ENCODE measurements around the gene SP100. TPM values are rescaled to one million over a fixed set of nuclear protein-coding genes. Genes with fewer than 3 reads are reported as not detected.
A peak's percentile ranks its signal among the peaks of the same experiment; 100 is the strongest.

Gene SP100
- total RNA-seq, 3 donors from 2014 or later: 50.7 to 69.7 (median 54.9) TPM

DNA sequence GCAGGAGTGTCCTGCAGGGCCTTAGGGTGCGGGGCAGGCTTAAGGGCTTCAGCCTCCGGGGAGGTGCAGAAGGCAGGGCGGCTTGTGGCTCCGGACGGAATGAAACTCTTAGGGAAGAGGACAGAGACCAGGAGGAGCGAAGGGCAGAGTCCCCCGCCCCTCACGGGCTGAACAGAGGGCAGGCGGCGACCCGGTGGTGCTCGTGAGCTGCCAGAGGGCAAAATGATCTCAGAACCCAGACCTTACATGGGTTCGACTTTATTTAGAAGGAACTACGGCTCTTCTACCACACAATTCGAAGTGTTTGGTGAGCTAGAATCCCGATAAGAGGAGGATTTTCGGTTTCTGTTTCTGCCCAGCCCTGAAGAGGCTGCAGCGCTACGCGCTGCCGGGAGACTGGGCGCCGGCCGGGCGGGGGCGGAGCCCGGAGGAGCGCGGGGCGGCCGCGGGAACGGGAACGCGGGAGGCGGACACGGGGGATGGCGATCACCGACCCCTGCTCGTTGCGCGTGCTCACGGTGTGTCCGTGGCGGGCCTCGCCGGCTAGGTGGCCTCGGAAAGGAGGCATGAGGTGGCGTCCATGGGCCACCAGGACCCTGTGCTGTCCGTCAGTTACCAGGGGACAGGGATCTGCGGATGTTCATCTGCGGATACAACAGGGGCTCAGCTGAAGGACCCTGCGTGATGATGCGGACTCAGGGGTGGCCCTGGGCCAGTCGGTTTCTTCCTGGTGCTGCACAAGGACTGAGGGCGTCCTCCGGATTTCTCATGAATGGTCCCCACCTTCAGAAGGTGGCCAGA lies 4.2 kb upstream of the SP100 start:
- peaks cover 72% of the 10 kb centered on the region for H3K4me1 Mint-ChIP-seq (ENCODE audit: low read depth)
- no peaks in the 10 kb centered on the region for H3K27me3 Mint-ChIP-seq (ENCODE audit: low read depth)
- DNase-seq (peak; percentile 39), ATAC-seq (peak; percentile 77 to 80)
- peaks cover 7% of the 10 kb centered on the region for H3K36me3 Mint-ChIP-seq (ENCODE audit: insufficient read depth)
- H3K4me3 Mint-ChIP-seq: peak overlapping the region; percentile 96
- no peaks in the 10 kb centered on the region for H3K9me3 Mint-ChIP-seq

GRCh38 chr2:230412371-230412711 lies 3.7 kb upstream of the SP100 start:
- DNase-seq (no peak), ATAC-seq (no peak)
- Mint-ChIP-seq H3K36me3 (ENCODE audit: insufficient read depth) (peaks cover 3% of the 10 kb centered on the region), H3K9me3 (no peaks in the 10 kb centered on the region), H3K27me3 (ENCODE audit: low read depth) (no peaks in the 10 kb centered on the region), H3K4me3 (peak overlapping the region; percentile 96), H3K4me1 (ENCODE audit: low read depth) (peaks cover 72% of the 10 kb centered on the region)

DNA sequence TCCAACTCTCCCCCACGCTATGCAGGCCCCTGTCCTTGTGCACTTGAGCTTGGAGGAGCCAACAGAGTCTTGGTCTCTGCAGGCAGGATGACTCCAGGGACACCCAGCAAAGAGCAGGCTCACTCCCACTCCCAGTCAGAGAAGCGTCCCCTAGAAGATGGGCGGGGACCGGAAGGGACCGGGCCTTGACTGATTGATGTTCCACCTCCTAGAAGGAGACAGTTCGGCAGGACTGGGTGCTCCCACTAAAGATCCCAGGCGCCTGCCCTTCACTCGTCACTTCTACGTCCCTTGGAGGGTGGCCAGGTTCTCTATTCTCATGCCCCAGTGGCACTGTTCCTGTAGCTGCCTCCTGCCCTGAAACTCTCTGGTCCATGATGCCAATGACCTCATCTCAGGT lies 3.2 kb upstream of the SP100 start:
- Mint-ChIP-seq H3K4me1 (ENCODE audit: low read depth) (peaks cover 72% of the 10 kb centered on the region), H3K9me3 (no peaks in the 10 kb centered on the region), H3K36me3 (ENCODE audit: insufficient read depth) (peaks cover 3% of the 10 kb centered on the region), H3K27me3 (ENCODE audit: low read depth) (no peaks in the 10 kb centered on the region), H3K4me3 (peak overlapping the region; percentile 96)
- ATAC-seq (no peak), DNase-seq (no peak)

DNA sequence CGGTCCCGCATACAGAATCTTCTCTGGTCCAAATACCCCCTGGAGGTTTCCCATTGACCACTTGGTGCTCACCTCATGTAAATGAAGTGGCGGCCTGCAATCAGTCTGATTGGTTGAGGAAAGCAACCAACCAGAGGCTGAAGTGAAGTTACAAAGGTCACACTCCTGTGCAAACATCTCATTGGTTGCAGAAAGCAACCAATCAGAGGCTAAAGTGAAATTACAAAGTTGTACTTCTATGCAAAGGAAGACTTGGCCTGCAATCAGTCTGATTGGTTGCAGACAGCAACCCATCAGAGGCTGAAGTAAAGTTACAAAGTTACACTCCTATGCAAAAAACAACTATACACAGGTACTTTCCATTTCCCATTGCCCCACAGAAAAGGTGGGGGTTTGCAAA lies 2.5 kb upstream of the SP100 start:
- H3K9me3 Mint-ChIP-seq: no peaks in the 10 kb centered on the region
- no peak overlapping the region for H3K4me3 Mint-ChIP-seq
- DNase-seq (no peak), ATAC-seq (no peak)
- H3K36me3 Mint-ChIP-seq (ENCODE audit: insufficient read depth): peaks cover 6% of the 10 kb centered on the region
- peaks cover 71% of the 10 kb centered on the region for H3K4me1 Mint-ChIP-seq (ENCODE audit: low read depth)
- no peaks in the 10 kb centered on the region for H3K27me3 Mint-ChIP-seq (ENCODE audit: low read depth)

GRCh38 chr2:230414302-230414701 lies 1.7 kb upstream of the SP100 start:
- H3K36me3 Mint-ChIP-seq (ENCODE audit: insufficient read depth): peaks cover 13% of the 10 kb centered on the region
- ATAC-seq (no peak), DNase-seq (no peak)
- H3K9me3 Mint-ChIP-seq: no peaks in the 10 kb centered on the region
- H3K4me3 Mint-ChIP-seq: peak overlapping the region; percentile 50
- H3K27me3 Mint-ChIP-seq (ENCODE audit: low read depth): no peaks in the 10 kb centered on the region
- peaks cover 71% of the 10 kb centered on the region for H3K4me1 Mint-ChIP-seq (ENCODE audit: low read depth)

DNA sequence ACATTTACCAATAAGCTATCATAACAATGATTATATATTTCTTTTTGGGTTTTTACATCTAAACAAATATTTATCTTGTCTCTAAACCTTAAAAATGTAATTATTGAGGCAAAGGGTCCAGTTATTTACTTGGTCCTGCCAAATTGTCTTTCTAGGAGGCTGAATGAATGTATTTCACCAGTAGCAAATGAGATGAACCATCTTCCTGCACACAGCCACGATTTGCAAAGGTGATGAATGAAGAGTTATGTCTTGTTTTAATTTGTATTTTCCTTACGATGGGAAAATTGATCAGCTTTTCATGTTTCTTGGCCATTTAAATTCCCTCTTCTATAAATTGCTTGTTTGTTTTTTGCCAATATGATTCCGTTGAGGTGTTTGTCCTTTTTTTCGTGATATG lies 1.4 kb downstream of the SP100 start:
- Mint-ChIP-seq H3K27me3 (ENCODE audit: low read depth) (no peaks in the 10 kb centered on the region), H3K9me3 (no peaks in the 10 kb centered on the region), H3K4me3 (peak overlapping the region; percentile 93), H3K4me1 (ENCODE audit: low read depth) (peaks cover 76% of the 10 kb centered on the region), H3K36me3 (ENCODE audit: insufficient read depth) (peaks cover 33% of the 10 kb centered on the region)
- DNase-seq (no peak), ATAC-seq (no peak)

DNA sequence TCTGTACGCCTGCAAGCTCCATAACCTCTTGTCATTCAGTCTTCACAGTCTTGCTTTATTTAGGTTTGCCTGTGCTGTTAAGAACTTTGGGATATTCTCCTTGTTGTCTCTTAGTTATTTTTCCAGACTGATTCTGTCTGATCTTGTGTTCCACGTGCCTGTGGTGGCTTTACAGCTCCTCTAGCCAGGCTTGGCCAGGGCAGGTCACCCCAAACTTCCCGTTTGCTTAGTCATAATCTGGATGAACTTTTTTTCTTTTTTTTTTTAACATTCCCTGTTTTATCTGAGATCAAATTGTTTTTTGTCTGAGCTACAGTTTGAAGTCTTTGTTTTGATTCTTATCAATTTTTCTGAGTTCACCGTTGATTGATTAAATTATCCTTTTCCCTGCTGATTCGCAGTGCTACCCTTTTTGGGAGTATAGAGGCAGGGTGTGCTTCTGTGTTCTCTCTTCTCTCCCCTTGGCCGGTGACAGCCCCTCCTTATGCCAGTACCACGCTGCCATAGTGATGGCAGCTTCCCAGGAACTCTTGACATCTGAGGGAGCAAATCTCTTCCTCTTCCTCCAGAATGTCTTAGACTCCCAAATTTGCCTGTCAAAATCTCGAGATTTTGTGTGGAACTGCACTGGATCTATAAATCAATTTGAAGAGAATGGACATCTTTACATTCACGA lies 2.5 kb downstream of the SP100 start:
- ATAC-seq (no peak), DNase-seq (no peak)
- Mint-ChIP-seq H3K4me1 (ENCODE audit: low read depth) (peaks cover 75% of the 10 kb centered on the region), H3K9me3 (no peaks in the 10 kb centered on the region), H3K4me3 (peak overlapping the region; percentile 93), H3K27me3 (ENCODE audit: low read depth) (no peaks in the 10 kb centered on the region), H3K36me3 (ENCODE audit: insufficient read depth) (peaks cover 38% of the 10 kb centered on the region)

DNA sequence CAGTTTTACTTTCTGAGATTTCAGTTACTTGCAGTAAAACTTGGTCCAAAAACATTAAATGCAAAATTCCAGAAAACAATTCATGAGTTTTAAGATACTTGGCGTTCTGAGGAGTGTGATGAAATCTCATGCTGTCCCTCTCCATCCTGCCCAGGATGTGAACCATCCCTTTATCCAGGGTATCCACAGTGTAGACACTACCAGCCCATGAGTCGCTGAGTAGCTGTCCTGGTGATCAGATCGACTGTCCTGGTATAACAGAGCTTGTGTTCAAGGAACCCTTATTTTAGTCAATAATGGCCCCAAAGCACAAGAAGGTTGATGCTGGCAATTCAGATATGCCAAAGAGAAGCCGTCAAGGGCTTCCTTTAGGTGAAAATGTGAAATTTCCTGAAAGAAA lies 3.2 kb downstream of the SP100 start:
- H3K36me3 Mint-ChIP-seq (ENCODE audit: insufficient read depth): peaks cover 45% of the 10 kb centered on the region
- H3K4me3 Mint-ChIP-seq: peak overlapping the region; percentile 93
- no peaks in the 10 kb centered on the region for H3K27me3 Mint-ChIP-seq (ENCODE audit: low read depth)
- DNase-seq: no peak
- no peak for ATAC-seq
- no peaks in the 10 kb centered on the region for H3K9me3 Mint-ChIP-seq
- peaks cover 75% of the 10 kb centered on the region for H3K4me1 Mint-ChIP-seq (ENCODE audit: low read depth)

DNA sequence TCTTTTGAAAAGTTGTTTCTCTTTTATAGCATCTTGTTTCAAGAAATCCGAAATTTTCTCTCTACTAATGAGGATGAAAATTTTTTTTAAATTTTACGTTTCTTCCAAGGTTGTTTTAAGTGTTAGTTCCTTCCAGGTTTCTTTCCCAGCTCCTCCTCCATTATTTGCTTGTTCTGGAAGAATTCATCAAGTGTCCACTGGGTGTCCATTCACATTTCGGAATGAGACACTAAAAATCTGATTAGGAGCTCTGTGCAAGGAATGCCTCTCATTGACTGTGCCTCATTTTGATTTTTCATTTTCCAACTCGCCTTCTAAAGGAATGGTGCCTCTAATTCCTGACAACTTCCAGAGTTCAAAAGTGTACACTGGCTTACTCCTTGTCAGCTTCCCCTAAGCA lies 6.1 kb downstream of the SP100 start:
- no peak for ATAC-seq
- Mint-ChIP-seq H3K27me3 (ENCODE audit: low read depth) (no peaks in the 10 kb centered on the region), H3K4me1 (ENCODE audit: low read depth) (peaks cover 86% of the 10 kb centered on the region), H3K36me3 (ENCODE audit: insufficient read depth) (peaks cover 59% of the 10 kb centered on the region), H3K9me3 (no peaks in the 10 kb centered on the region), H3K4me3 (peak overlapping the region; percentile 33)
- DNase-seq: no peak

DNA sequence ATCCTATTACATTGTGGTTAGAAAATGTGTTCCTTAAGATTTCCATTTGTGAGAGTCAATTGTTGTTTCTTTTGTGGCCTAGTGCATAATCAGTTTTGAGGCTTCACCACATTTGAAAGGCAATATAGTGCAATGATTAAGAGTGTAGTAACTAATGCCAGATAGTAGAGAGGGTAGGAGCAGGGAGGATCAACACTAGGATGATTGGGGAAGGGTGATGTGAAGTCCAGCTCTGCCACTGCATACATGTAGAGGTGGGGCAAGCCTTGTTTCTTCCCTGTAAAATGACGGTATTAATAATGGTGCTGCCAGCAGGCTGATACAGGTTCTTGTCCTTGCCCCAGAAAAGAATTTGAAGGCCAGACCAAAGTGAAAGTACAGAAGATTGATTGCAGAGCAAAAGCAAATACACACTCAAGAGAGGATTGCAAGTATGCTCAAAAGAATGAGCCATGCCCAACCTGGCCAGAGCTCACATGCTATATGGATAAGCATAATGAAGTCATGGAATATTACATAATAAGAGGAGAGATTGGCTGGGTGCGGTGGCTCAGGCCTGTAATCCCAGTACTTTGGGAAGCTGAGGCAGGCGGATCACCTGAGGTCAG lies 8.0 kb downstream of the SP100 start:
- Mint-ChIP-seq H3K4me3 (peak overlapping the region; percentile 47), H3K4me1 (ENCODE audit: low read depth) (peaks cover 82% of the 10 kb centered on the region), H3K9me3 (no peaks in the 10 kb centered on the region), H3K27me3 (ENCODE audit: low read depth) (no peaks in the 10 kb centered on the region), H3K36me3 (ENCODE audit: insufficient read depth) (peaks cover 60% of the 10 kb centered on the region)
- no peak for ATAC-seq
- no peak for DNase-seq

DNA sequence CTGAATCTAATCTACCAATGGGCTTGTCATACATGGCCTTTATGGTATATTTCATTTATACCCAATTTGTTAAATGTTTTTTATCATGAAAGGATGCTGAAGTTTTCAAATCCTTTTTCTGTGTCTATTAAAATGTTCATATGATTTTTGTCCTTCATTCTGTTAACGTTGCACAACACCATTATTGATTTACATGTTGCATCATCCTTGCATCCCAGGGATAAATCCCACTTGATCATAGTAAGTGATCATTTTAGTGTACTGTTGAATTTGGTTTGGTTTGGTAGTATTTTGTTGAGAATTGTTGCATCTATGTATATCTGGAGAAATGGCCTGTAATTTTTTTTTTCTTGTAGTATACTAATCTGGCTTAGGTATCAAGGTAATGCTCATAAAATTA lies 9.4 kb downstream of the SP100 start:
- ATAC-seq (no peak), DNase-seq (no peak)
- Mint-ChIP-seq H3K9me3 (peaks cover 4% of the 10 kb centered on the region), H3K36me3 (ENCODE audit: insufficient read depth) (peaks cover 60% of the 10 kb centered on the region), H3K4me3 (peak overlapping the region; percentile 27), H3K4me1 (ENCODE audit: low read depth) (peaks cover 78% of the 10 kb centered on the region), H3K27me3 (ENCODE audit: low read depth) (no peaks in the 10 kb centered on the region)

GRCh38 chr2:230429513-230429912 lies 13.5 kb downstream of the SP100 start:
- Mint-ChIP-seq H3K4me3 (no peak overlapping the region), H3K36me3 (ENCODE audit: insufficient read depth) (peaks cover 54% of the 10 kb centered on the region), H3K4me1 (ENCODE audit: low read depth) (peaks cover 69% of the 10 kb centered on the region), H3K9me3 (peaks cover 4% of the 10 kb centered on the region), H3K27me3 (ENCODE audit: low read depth) (no peaks in the 10 kb centered on the region)
- ATAC-seq (no peak), DNase-seq (no peak)

DNA sequence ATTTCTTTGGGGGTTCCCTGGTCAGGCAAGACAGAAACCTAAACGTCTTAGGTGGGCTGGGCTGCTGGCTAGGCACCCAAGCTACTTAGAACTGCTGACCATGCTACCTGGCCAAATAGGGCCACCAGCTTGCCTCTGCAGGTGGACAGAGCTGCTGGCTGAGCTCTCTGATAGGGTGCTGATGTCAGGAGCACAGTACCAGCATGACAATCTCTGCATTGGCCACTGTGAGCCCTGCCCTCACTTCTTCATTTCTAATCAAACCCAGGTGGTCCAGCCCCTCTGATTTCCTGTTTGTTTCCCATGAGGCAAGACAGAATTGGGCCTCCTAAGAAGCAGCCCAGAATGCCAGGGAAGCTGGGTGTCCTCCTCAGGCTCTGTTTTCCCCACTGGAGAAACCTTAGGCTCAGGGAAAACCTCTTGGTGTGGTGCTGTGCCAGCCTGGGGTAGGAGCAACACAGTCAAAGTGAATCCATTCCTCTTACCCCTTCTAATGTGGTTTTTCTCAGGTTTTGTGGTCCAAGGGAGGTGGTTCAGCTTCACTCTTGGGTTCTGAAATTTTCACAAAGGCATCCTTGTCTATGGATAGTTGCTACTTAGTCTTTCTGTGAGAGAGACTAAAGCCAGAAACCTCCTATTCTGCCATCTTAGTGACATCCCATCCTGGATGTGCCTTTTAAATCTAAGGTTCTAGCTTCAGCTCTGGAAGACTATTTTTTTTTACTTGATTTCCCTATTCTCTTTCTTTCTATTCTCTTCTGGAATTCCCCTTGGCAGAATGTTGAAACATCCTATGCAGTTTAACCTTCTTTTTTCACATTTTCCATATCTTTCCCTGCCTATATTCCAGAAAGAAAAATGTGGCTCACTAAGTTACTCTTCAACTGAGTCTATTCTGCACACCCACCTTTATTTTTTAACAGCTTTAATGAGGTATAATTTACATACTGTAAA lies 15.2 kb downstream of the SP100 start:
- DNase-seq: no peak
- ATAC-seq: peak; percentile 51 to 58
- peak overlapping the region; percentile 15 for H3K4me3 Mint-ChIP-seq

More for the DNA sequence above, 15.2 kb downstream of the SP100 start:
- Mint-ChIP-seq H3K36me3 (ENCODE audit: insufficient read depth) (peaks cover 50% of the 10 kb centered on the region), H3K27me3 (ENCODE audit: low read depth) (no peaks in the 10 kb centered on the region), H3K9me3 (peaks cover 5% of the 10 kb centered on the region), H3K4me1 (ENCODE audit: low read depth) (peaks cover 66% of the 10 kb centered on the region)
